Skeletal muscle tissue (tissue), 4 donors: ENCODE data around the gene SRD5A1. TPM values are rescaled to one million over a fixed set of nuclear protein-coding genes. Genes with fewer than 3 reads are reported as not detected.

ENCODE experiments used
- H3K27ac ChIP-seq: one replicate; pipeline ENCODE4 v1.7.0; 2013; ENCODE audit warnings: mild to moderate bottlenecking, low read depth, low read length, inconsistent platforms
- H3K27me3 ChIP-seq, 3 donors: one replicate each; pipeline ENCODE4 v1.7.0; 2013; ENCODE audit warnings: low read length in 3 of 3; ENCODE audit not compliant: control insufficient read depth in 3 of 3, insufficient read depth in 3 of 3
- H3K36me3 ChIP-seq, 3 donors: one replicate each; pipeline ENCODE4 v1.7.0; 2013; ENCODE audit warnings: low read length in 3 of 3; ENCODE audit not compliant: control insufficient read depth in 3 of 3, insufficient read depth in 3 of 3
- H3K4me1 ChIP-seq, 3 donors: one replicate each; pipeline ENCODE4 v1.7.0; 2013; ENCODE audit warnings: low read length in 3 of 3, mild to moderate bottlenecking in 3 of 3; ENCODE audit not compliant: control insufficient read depth in 3 of 3, insufficient read depth in 3 of 3
- H3K4me3 ChIP-seq, 3 donors: one replicate each; pipeline ENCODE4 v1.7.0; 2013; ENCODE audit warnings: low read length in 3 of 3
- H3K9ac ChIP-seq, 3 donors: one replicate each; pipeline ENCODE4 v1.7.0; 2013; ENCODE audit warnings: low read length in 3 of 3, mild to moderate bottlenecking in 3 of 3, moderate library complexity in 2 of 3, low read depth in 1 of 3
- H3K9me3 ChIP-seq, 3 donors: one replicate each; pipeline ENCODE4 v1.7.0; 2013; ENCODE audit warnings: low read length in 3 of 3; ENCODE audit not compliant: control insufficient read depth in 3 of 3
- total RNA-seq: library from RNA; depleted of rRNA; stranded (reverse); fragments of >200 nt; gene quantifications from one replicate; pipeline ENCODE4 v1.2.3, GENCODE V29; 2014
- donor health status: Osteomylitis.

Gene SRD5A1
- total RNA-seq, 1 donor from 2014 or later = 4.2 TPM

- Histone ChIP-seq H3K4me1 (no peaks in the 10 kb centered on the region), H3K27me3 (peaks cover 0 to 3% (median under 1%) of the 10 kb centered on the region in 3 donors), H3K9ac (no peak overlapping the region), H3K4me3 (no peak overlapping the region), H3K36me3 (no peaks in the 10 kb centered on the region), H3K27ac (no peak overlapping the region), H3K9me3 (no peaks in the 10 kb centered on the region)
Measured at GRCh38 chr5:6675784-6676491, 42.7 kb downstream of the SRD5A1 start.

DNA sequence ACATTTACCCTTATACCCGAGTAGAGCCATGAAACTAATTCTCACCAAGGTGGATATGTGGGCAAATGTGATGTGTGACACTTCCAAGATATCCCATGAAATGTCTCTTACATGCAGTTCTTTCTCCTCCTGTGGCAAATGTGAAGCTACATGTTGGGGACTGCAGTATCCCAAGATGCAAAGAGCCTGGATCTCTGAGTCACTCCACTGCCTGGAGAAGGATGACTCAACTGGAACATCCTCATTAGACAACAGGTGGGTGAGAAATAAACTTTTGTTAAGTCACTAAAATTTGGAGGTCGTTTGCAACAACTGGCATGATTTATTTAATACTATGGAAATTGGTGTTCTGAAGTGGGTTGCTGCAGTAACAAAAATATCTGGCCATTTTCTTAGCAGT, 43.5 kb downstream of the SRD5A1 start:
- Histone ChIP-seq H3K4me1 (no peaks in the 10 kb centered on the region), H3K27me3 (peaks cover 0 to 5% (median 2%) of the 10 kb centered on the region in 3 donors), H3K9me3 (no peaks in the 10 kb centered on the region)

DNA sequence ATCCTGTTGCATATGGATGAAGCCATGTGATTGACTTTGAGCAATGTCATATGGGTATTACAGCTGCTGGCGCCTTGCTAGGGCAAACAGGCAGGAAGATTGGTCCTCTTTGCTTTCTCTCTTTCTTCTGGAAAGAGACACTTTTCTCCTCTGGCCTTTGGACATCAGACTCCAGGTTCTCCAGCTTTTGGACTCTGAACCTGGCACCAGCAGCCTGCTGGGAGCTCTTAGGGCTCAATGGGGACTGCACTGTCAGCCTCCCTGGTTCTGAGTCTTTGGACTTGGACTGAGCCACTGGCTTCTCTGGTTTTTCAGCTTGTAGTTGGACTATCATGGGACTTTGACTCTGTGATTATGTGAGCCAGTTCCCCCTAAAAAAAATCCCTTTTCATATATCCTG, 45.1 kb downstream of the SRD5A1 start:
- Histone ChIP-seq H3K4me3 (no peak overlapping the region), H3K36me3 (no peaks in the 10 kb centered on the region), H3K9me3 (no peaks in the 10 kb centered on the region), H3K27ac (no peak overlapping the region), H3K4me1 (no peaks in the 10 kb centered on the region), H3K9ac (no peak overlapping the region), H3K27me3 (peaks cover 2 to 12% (median 3%) of the 10 kb centered on the region in 3 donors)

More for the DNA sequence above, 43.5 kb downstream of the SRD5A1 start:
- H3K9ac ChIP-seq = no peak overlapping the region
- H3K4me3 ChIP-seq = no peak overlapping the region
- H3K36me3 ChIP-seq = no peaks in the 10 kb centered on the region
- H3K27ac ChIP-seq = no peak overlapping the region

GRCh38 chr5:6680922-6681321, 47.7 kb downstream of the SRD5A1 start:
- Histone ChIP-seq H3K9ac (no peak overlapping the region), H3K27ac (no peak overlapping the region), H3K4me3 (no peak overlapping the region), H3K36me3 (no peaks in the 10 kb centered on the region), H3K27me3 (peaks cover 2 to 12% (median 3%) of the 10 kb centered on the region in 3 donors), H3K9me3 (no peaks in the 10 kb centered on the region), H3K4me1 (no peaks in the 10 kb centered on the region)

- Histone ChIP-seq H3K9me3 (no peaks in the 10 kb centered on the region), H3K27me3 (peaks cover 2 to 12% (median 3%) of the 10 kb centered on the region in 3 donors), H3K36me3 (no peaks in the 10 kb centered on the region), H3K9ac (no peak overlapping the region), H3K4me3 (no peak overlapping the region), H3K27ac (no peak overlapping the region), H3K4me1 (no peaks in the 10 kb centered on the region)
Measured at GRCh38 chr5:6681682-6682081, 48.4 kb downstream of the SRD5A1 start.

DNA sequence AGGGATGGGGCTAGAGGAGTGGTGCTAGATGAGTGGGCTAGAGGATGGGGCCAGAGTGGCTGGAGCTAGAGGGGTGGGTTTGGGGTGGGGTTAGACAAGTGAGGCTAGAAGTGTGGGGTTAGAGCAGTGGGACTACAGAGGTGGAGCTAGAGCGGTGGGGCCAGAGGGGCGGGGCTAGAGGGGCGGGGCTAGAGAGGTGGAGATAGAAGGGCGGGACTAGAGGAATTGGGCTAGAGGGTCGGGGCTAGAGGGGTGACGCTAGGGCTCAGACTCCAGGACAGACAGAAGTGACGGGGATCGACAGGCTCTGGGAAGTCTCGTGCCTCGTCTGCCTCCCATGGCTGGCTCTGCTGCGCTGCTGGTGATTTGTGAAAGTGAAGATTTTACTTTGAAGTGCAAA, 49.0 kb downstream of the SRD5A1 start:
- peaks cover 2 to 12% (median 3%) of the 10 kb centered on the region in 3 donors for H3K27me3 ChIP-seq
- peaks cover 0 to 4% (median 4%) of the 10 kb centered on the region in 3 donors for H3K4me1 ChIP-seq
- H3K4me3 ChIP-seq = no peak overlapping the region

GRCh38 chr5:6683241-6683640, 50.0 kb downstream of the SRD5A1 start:
- no peaks in the 10 kb centered on the region for H3K36me3 ChIP-seq
- H3K27me3 ChIP-seq = peaks cover 2 to 12% (median 3%) of the 10 kb centered on the region in 3 donors
- H3K4me1 ChIP-seq = peaks cover 0 to 6% (median 5%) of the 10 kb centered on the region in 3 donors
- H3K4me3 ChIP-seq = no peak overlapping the region
- H3K9ac ChIP-seq = no peak overlapping the region
- no peaks in the 10 kb centered on the region for H3K9me3 ChIP-seq
- no peak overlapping the region for H3K27ac ChIP-seq

More for the DNA sequence above, 49.0 kb downstream of the SRD5A1 start:
- Histone ChIP-seq H3K9me3 (no peaks in the 10 kb centered on the region), H3K9ac (no peak overlapping the region), H3K27ac (no peak overlapping the region), H3K36me3 (no peaks in the 10 kb centered on the region)

DNA sequence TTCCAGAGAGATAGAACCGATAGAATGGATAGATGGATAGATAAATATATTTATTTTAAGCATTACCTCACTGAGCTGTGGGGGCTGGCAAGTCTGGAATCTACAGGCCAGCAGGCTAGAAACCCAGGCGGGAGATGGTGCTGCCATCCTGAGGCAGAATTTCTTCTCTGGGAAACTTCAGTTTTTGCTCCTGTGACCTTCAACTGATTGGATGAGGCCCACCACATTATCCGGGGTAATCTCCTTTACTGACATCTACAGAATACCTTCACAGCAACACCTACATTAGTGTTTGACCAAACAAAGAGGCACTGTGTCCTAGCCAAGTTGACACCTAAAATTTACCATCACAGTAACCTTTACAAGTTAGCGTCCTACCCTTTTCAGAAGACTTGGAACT, 50.8 kb downstream of the SRD5A1 start:
- Histone ChIP-seq H3K9me3 (no peaks in the 10 kb centered on the region), H3K9ac (no peak overlapping the region), H3K36me3 (no peaks in the 10 kb centered on the region), H3K27me3 (peaks cover 2 to 12% (median 3%) of the 10 kb centered on the region in 3 donors), H3K27ac (no peak overlapping the region), H3K4me1 (peaks cover 0 to 6% (median 5%) of the 10 kb centered on the region in 3 donors), H3K4me3 (no peak overlapping the region)

GRCh38 chr5:6686501-6686900, 53.3 kb downstream of the SRD5A1 start:
- Histone ChIP-seq H3K4me3 (no peak overlapping the region), H3K9me3 (no peaks in the 10 kb centered on the region)

GRCh38 chr5:6686915-6687409, 53.7 kb downstream of the SRD5A1 start:
- Histone ChIP-seq H3K27me3 (peaks cover 0 to 7% (median 5%) of the 10 kb centered on the region in 3 donors), H3K4me1 (peaks cover 0 to 6% (median 5%) of the 10 kb centered on the region in 3 donors)

More at GRCh38 chr5:6686501-6686900, 53.3 kb downstream of the SRD5A1 start:
- H3K27ac ChIP-seq = no peak overlapping the region
- H3K4me1 ChIP-seq = peaks cover 0 to 6% (median 5%) of the 10 kb centered on the region in 3 donors
- peaks cover 0 to 9% (median 7%) of the 10 kb centered on the region in 3 donors for H3K27me3 ChIP-seq
- no peak overlapping the region for H3K9ac ChIP-seq
- no peaks in the 10 kb centered on the region for H3K36me3 ChIP-seq

More at GRCh38 chr5:6686915-6687409, 53.7 kb downstream of the SRD5A1 start:
- Histone ChIP-seq H3K9ac (no peak overlapping the region), H3K4me3 (peak overlapping the region; percentile 61 to 67 (median 64)), H3K36me3 (no peaks in the 10 kb centered on the region), H3K9me3 (no peaks in the 10 kb centered on the region), H3K27ac (no peak overlapping the region)
